PC-9 (cell line): ENCODE results near the gene KREMEN1. TPM values are rescaled to one million over a fixed set of nuclear protein-coding genes. Genes with fewer than 3 reads are reported as not detected.

ENCODE experiments used
- BruUV-seq: library from RNA; stranded (reverse); fragments of 400-500 nt; replicated peaks from 2 replicates; lab custom pipeline; 2021; lab: Mats Ljungman, UMichigan
- CTCF ChIA-PET: fragments of 300-600 bp; sonication (Branson Sonifier 250); formaldehyde crosslinking; loops from one replicate; lab custom pipeline; 2022; ENCODE audit warnings: antibody characterized with exemption; lab: Charles Lee
- POLR2A ChIA-PET: fragments of 300-600 bp; sonication (Branson Sonifier 250); formaldehyde crosslinking; loops from one replicate; lab custom pipeline; 2022; ENCODE audit warnings: antibody characterized with exemption; ENCODE audit not compliant: unreplicated experiment; lab: Charles Lee
- DNase-seq, 2 experiments: peaks; one replicate each; pipeline versions ENCODE4 v3.0.0 to v3.0.0-alpha.2; 2015 to 2022; ENCODE audit warnings: mixed read lengths in 1 of 2
- H2AFZ ChIP-seq: fragments of 200-600 bp; sonication (generic); 2 replicates; pipeline ENCODE4 v1.8.1; 2017; ENCODE audit warnings: antibody characterized with exemption
- H3F3A ChIP-seq: fragments of 200-600 bp; sonication (generic); 2 replicates; pipeline ENCODE4 v1.8.1; 2017; ENCODE audit warnings: antibody characterized with exemption, mild to moderate bottlenecking, low read depth; ENCODE audit not compliant: insufficient read depth
- H3K27ac ChIP-seq: fragments of 200-600 bp; sonication (generic); 2 replicates; pipeline ENCODE4 v1.6.1; 2016; ENCODE audit warnings: mixed run types
- H3K27me3 ChIP-seq: fragments of 200-600 bp; sonication (generic); 2 replicates; pipeline ENCODE4 v1.6.1; 2016; ENCODE audit warnings: low read depth, mixed run types; ENCODE audit not compliant: insufficient read depth
- H3K36me3 ChIP-seq: fragments of 200-600 bp; sonication (generic); 2 replicates; pipeline ENCODE4 v1.6.1; 2016; ENCODE audit warnings: low read depth, mixed run types
- H3K4me1 ChIP-seq: fragments of 200-600 bp; sonication (generic); replicated peaks from 2 replicates; pipeline ENCODE4 v1.6.1; 2016; ENCODE audit warnings: mixed run types; ENCODE audit not compliant: insufficient read depth
- H3K4me2 ChIP-seq: fragments of 200-600 bp; sonication (generic); 2 replicates; pipeline ENCODE4 v1.6.1; 2017; ENCODE audit warnings: mixed run types
- H3K4me3 ChIP-seq: fragments of 200-600 bp; sonication (generic); 2 replicates; pipeline ENCODE4 v1.6.1; 2016; ENCODE audit warnings: mixed run types
- H3K79me2 ChIP-seq: fragments of 200-600 bp; sonication (generic); 2 replicates; pipeline ENCODE4 v1.6.1; 2017; ENCODE audit warnings: low read depth, mixed run types
- H3K9me2 ChIP-seq: fragments of 200-600 bp; sonication (generic); 2 replicates; pipeline ENCODE4 v1.8.1; 2017; ENCODE audit warnings: mild to moderate bottlenecking; ENCODE audit not compliant: insufficient read depth
- H3K9me3 ChIP-seq: fragments of 200-600 bp; sonication (generic); 2 replicates; pipeline ENCODE4 v1.8.1; 2016; ENCODE audit warnings: low read depth; ENCODE audit not compliant: insufficient read depth
- H4K20me1 ChIP-seq: fragments of 200-600 bp; sonication (generic); 2 replicates; pipeline ENCODE4 v1.8.1; 2017; ENCODE audit not compliant: insufficient read depth
- EZH2 ChIP-seq: fragments of 200-600 bp; sonication (generic); IDR thresholded peaks from 2 replicates; pipeline ENCODE4 v1.8.0; 2017; ENCODE audit warnings: antibody characterized with exemption, low read depth
- intact Hi-C: fragments of 100-400 bp; cut with micrococcal nuclease; formaldehyde crosslinking; loops from one replicate; pipeline ENCODE4 v1.10.0; 2022; ENCODE audit not compliant: unreplicated experiment
- total RNA-seq: library from RNA; stranded (reverse); gene quantifications from 2 replicates; pipeline ENCODE4 v1.2.3, GENCODE V29; 2021
- TF ChIP-seq, protein P1 (sequence below): fragments of 200-600 bp; sonication (generic); conservative IDR thresholded peaks from 2 replicates; pipeline ENCODE4 v1.6.1; 2017; ENCODE audit warnings: mixed run types, antibody characterized with exemption, mild to moderate bottlenecking, moderate library complexity

Gene KREMEN1
- total RNA-seq, 1 experiment from 2014 or later = 6.1 TPM

DNA sequence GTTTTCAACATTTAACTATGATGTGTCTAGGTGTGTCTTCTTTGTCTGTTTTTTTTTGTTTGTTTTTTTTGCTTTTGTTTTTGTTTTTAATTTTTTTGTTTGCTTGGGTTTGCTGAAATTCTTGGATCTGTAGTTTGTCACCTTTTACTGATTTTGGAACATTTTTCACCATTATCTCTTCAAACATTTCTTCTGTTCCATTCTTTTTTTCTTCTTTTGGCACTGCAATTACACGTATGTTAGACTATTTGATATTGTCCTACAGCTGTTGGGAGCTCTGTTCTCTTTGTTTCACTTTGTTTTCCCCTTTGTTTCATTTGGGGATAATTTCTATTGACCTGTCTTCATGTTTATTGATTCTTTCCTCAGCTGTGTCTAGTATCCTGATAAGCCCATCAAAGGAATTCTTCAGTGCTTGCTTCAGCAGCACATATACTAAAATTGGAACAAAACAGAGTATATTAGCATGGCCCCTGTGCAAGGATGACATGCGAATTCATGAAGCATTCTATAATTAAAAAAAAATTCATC is 60.8 kb downstream of the KREMEN1 start:
- TF ChIP-seq, protein P1, sequence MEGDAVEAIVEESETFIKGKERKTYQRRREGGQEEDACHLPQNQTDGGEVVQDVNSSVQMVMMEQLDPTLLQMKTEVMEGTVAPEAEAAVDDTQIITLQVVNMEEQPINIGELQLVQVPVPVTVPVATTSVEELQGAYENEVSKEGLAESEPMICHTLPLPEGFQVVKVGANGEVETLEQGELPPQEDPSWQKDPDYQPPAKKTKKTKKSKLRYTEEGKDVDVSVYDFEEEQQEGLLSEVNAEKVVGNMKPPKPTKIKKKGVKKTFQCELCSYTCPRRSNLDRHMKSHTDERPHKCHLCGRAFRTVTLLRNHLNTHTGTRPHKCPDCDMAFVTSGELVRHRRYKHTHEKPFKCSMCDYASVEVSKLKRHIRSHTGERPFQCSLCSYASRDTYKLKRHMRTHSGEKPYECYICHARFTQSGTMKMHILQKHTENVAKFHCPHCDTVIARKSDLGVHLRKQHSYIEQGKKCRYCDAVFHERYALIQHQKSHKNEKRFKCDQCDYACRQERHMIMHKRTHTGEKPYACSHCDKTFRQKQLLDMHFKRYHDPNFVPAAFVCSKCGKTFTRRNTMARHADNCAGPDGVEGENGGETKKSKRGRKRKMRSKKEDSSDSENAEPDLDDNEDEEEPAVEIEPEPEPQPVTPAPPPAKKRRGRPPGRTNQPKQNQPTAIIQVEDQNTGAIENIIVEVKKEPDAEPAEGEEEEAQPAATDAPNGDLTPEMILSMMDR = no peak
- TF ChIP-seq EZH2 = no peak
- no peak for DNase-seq
- H3K79me2 ChIP-seq = no peaks in the 10 kb centered on the region
- no peak overlapping the region for H3K4me3 ChIP-seq
- no peak overlapping the region for H2AFZ ChIP-seq
- no peaks in the 10 kb centered on the region for H3K9me3 ChIP-seq
- BruUV-seq = no TSS peak
- H3K36me3 ChIP-seq = no peaks in the 10 kb centered on the region
- intact Hi-C loops = no loop called here
- CTCF ChIA-PET = interaction anchor here (0.7 kb wide), 1 partner anchor 49 kb away, joined by 3 read pairs; no protein-coding TSS in a partner anchor
- no peak overlapping the region for H3K27ac ChIP-seq
- POLR2A ChIA-PET = no interaction called here
- H3F3A ChIP-seq = no peaks in the 10 kb centered on the region
- no peaks in the 10 kb centered on the region for H4K20me1 ChIP-seq
- no peaks in the 10 kb centered on the region for H3K27me3 ChIP-seq
- H3K4me1 ChIP-seq = no peaks in the 10 kb centered on the region
- no peak overlapping the region for H3K4me2 ChIP-seq
- no peaks in the 10 kb centered on the region for H3K9me2 ChIP-seq

GRCh38 chr22:29134448-29134847 is 61.6 kb downstream of the KREMEN1 start:
- H3K9me3 ChIP-seq = no peaks in the 10 kb centered on the region
- TF ChIP-seq, protein P1 = no peak
- no peak for TF ChIP-seq EZH2
- no peaks in the 10 kb centered on the region for H3F3A ChIP-seq
- no peak for DNase-seq
- no peaks in the 10 kb centered on the region for H3K36me3 ChIP-seq
- BruUV-seq = no TSS peak
- no peaks in the 10 kb centered on the region for H4K20me1 ChIP-seq
- no peaks in the 10 kb centered on the region for H3K4me1 ChIP-seq
- POLR2A ChIA-PET = no interaction called here
- CTCF ChIA-PET = no interaction called here
- H3K27ac ChIP-seq = no peak overlapping the region
- H3K27me3 ChIP-seq = no peaks in the 10 kb centered on the region
- intact Hi-C loops = no loop called here
- H3K4me3 ChIP-seq = no peak overlapping the region
- no peaks in the 10 kb centered on the region for H3K9me2 ChIP-seq
- no peak overlapping the region for H3K4me2 ChIP-seq
- H3K79me2 ChIP-seq = no peaks in the 10 kb centered on the region
- no peak overlapping the region for H2AFZ ChIP-seq

GRCh38 chr22:29136782-29137700 is 64.2 kb downstream of the KREMEN1 start:
- intact Hi-C loops = no loop called here
- Histone ChIP-seq H3K9me2 (no peaks in the 10 kb centered on the region), H3K27me3 (no peaks in the 10 kb centered on the region), H3K36me3 (no peaks in the 10 kb centered on the region), H3K27ac (no peak overlapping the region), H3K4me2 (no peak overlapping the region), H2AFZ (no peak overlapping the region), H3K79me2 (no peaks in the 10 kb centered on the region), H3F3A (no peaks in the 10 kb centered on the region; the same call in 1 of the 2 replicates), H3K9me3 (no peaks in the 10 kb centered on the region), H3K4me1 (no peaks in the 10 kb centered on the region), H3K4me3 (no peak overlapping the region), H4K20me1 (no peaks in the 10 kb centered on the region)
- ChIA-PET POLR2A (no interaction called here), CTCF (no interaction called here)
- BruUV-seq = no TSS peak
- TF ChIP-seq, protein P1 = no peak
- no peak for TF ChIP-seq EZH2
- DNase-seq = no peak
